ENCODE results near the gene KCNQ5. TPM values are rescaled to one million over a fixed set of nuclear protein-coding genes. Genes with fewer than 3 reads are reported as not detected.

Gene KCNQ5
- total RNA-seq, 1 experiment from 2014 or later, result 0.07 TPM

DNA sequence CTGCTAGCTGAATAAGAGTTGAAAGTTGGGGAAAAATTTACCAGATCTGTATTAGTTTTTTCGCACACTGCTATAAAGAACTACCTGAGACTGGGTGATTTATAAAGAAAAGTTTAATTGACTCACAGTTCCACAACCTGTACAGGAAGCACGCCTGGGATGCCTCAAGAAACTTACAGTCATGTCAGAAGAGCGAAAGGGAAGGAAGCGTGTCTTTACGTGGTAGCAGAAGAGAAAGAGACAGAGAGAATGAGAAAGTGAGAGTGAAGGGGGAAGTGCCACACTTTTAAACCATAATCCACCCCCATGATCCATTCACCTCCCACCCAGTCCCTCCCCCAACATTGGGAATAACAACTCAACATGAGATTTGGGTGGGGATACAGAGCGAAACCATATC is 523.8 kb downstream of the KCNQ5 start:
- Histone ChIP-seq H3K27me3 (ENCODE audit: insufficient read depth, low read length) (no peaks in the 10 kb centered on the region), H2BK15ac (ENCODE audit: low read depth, low read length) (no peak overlapping the region), H4K91ac (ENCODE audit: insufficient read length, low read depth, low read length) (no peak overlapping the region), H3K23me2 (ENCODE audit: insufficient read length, low read depth, low read length, poor library complexity, severe bottlenecking) (no peaks in the 10 kb centered on the region), H4K20me1 (ENCODE audit: control insufficient read depth, insufficient read depth, insufficient read length) (no peaks in the 10 kb centered on the region), H3K9me3 (ENCODE audit: control insufficient read depth, low read depth, low read length) (no peaks in the 10 kb centered on the region), H3K4me2 (ENCODE audit: insufficient read depth, insufficient read length, low read length) (no peak overlapping the region), H3K4me1 (ENCODE audit: insufficient read depth, low read length) (no peaks in the 10 kb centered on the region), H3K9ac (ENCODE audit: extremely low read depth, insufficient read length, low read length) (no peak overlapping the region), H3T11ph (ENCODE audit: low read length) (no peak overlapping the region), H3K23ac (ENCODE audit: insufficient read length, low read depth, low read length) (no peak overlapping the region), H4K5ac (ENCODE audit: insufficient read length, low read depth, low read length) (no peak overlapping the region), H3K18ac (ENCODE audit: insufficient read length, low read depth, low read length) (no peak overlapping the region), H3K79me2 (ENCODE audit: insufficient read depth, low read length) (no peaks in the 10 kb centered on the region), H3K4ac (ENCODE audit: low read depth, low read length) (no peak overlapping the region), H2BK12ac (ENCODE audit: insufficient read length, low read depth, low read length) (no peak overlapping the region), H2BK20ac (ENCODE audit: low read depth, low read length, poor library complexity, severe bottlenecking) (no peak overlapping the region), H2AFZ (ENCODE audit: low read length) (no peak overlapping the region), H3K27ac (ENCODE audit: insufficient read length, low read depth, low read length) (no peak overlapping the region), H3K56ac (ENCODE audit: insufficient read length, low read depth, low read length) (no peak overlapping the region), H2AK5ac (ENCODE audit: insufficient read length, low read length) (no peak overlapping the region), H2BK120ac (ENCODE audit: low read depth, low read length, poor library complexity, severe bottlenecking) (no peak overlapping the region), H3K14ac (ENCODE audit: insufficient read depth, low read length) (no peak overlapping the region), H4K8ac (replicated peaks; ENCODE audit: insufficient read length, low read depth, low read length) (no peak overlapping the region), H2BK5ac (ENCODE audit: insufficient read length, low read length) (no peak overlapping the region), H3K79me1 (ENCODE audit: insufficient read depth, low read depth, low read length, poor library complexity, severe bottlenecking) (no peaks in the 10 kb centered on the region)
- H3K4me1 Mint-ChIP-seq, result peaks cover 0 to 3% of the 10 kb centered on the region in 2 experiments; a peak in 1 of 4 replicates
- H3K27me3 Mint-ChIP-seq (ENCODE audit: low read depth), result no peaks in the 10 kb centered on the region; the same call in 1 of the 2 replicates
- no peak for DNase-seq
- no peak overlapping the region for H3K27ac Mint-ChIP-seq
- H3K36me3 Mint-ChIP-seq (ENCODE audit: insufficient read depth in 1 of 3, low read depth in 3 of 3), result no peaks in the 10 kb centered on the region
- no peaks in the 10 kb centered on the region for H3K9me3 Mint-ChIP-seq
- no peak overlapping the region for H3K4me3 Mint-ChIP-seq
- WGBS (ENCODE audit: extremely low coverage, insufficient read length, low lambda C conversion rate), result no CpG with 5 or more reads among the region's 6 CpGs
- TF ChIP-seq, protein P1, sequence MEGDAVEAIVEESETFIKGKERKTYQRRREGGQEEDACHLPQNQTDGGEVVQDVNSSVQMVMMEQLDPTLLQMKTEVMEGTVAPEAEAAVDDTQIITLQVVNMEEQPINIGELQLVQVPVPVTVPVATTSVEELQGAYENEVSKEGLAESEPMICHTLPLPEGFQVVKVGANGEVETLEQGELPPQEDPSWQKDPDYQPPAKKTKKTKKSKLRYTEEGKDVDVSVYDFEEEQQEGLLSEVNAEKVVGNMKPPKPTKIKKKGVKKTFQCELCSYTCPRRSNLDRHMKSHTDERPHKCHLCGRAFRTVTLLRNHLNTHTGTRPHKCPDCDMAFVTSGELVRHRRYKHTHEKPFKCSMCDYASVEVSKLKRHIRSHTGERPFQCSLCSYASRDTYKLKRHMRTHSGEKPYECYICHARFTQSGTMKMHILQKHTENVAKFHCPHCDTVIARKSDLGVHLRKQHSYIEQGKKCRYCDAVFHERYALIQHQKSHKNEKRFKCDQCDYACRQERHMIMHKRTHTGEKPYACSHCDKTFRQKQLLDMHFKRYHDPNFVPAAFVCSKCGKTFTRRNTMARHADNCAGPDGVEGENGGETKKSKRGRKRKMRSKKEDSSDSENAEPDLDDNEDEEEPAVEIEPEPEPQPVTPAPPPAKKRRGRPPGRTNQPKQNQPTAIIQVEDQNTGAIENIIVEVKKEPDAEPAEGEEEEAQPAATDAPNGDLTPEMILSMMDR (conservative IDR thresholded peaks at IDR 0.05), result no peak

Measured in H9 (cell line).